NCI-H1694 treated with DMSO at 0.1 percent for 48 hours (cell line): ENCODE data around the gene MEF2D.

Experiments used
- DNase-seq: peaks from one replicate; lab custom pipeline; 2025; lab: John Stamatoyannopoulos, UW

Gene MEF2D

DNA sequence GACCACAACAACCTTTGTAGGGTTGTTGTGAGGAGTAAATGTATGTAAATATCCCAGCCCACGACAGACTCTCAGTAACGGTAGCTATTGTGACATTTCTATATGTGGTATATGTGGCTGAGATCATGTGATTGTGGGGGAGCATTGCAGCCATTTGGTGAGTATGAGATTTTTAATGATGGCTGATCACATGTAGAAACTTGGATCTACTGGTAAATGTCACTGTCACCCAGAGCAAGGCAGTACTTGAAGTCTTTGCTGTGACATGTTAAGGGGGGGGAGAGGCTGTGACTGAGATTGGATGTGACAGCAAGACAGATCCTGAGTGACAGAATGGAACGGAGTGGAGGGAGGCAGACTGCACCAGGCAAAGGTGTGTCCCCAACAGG is 23.9 kb upstream of the MEF2D start:
- no peak for DNase-seq

DNA sequence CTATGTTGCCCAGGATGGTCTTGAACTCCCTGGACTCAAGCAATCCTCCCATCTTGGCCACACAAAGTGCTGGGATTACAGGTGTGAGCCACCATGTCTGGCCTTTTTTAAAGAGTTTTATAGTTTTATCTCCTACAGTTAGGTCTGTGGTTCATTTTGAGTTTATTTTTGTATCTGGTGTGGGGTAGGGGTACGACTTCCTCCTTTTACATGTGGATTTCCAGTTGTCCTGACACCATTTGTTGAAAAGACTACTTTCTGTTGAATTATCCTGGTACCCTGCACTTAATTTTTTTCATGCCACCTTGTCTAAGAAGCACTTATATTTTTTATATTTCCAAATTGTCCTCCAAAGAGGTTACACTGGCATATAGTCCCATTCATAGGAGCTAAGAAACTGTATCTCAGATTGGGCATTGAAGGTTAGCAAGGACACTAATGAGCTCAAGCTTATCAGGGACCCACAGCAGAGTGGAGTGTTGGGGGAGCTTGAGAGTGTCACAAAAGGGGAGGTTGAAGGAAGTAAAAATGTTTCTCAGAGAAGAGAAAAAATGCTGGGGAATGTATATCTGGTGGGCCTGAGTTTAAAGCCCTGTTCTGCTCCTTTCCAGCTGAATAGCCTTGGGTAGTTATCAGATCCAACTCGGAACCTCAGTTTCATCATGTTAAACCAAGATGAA is 23.4 kb upstream of the MEF2D start:
- no peak for DNase-seq

DNA sequence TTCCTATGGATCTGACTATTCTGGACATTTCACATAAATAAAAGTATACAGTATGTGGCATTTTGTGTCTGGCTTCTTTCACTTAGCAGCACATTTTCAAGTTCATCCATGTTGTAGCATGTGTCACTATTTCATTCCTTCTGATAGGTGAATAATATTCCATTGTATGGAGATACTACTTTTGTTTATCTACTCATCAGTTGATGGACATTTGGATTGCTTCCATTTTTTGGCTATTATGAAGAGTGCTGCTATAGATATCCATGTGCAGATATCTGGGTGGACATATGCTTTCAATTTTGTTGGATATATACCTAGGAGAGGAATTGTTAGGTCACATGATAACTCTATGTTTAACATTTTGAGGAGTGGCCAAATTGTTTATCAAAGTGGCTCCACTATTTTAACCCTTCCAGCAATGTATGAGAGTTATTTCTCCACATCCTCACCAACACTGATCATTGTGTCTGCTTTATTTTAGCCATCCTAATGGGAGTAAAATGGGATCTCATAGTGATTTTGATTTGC is 21.9 kb upstream of the MEF2D start:
- no peak for DNase-seq

DNA sequence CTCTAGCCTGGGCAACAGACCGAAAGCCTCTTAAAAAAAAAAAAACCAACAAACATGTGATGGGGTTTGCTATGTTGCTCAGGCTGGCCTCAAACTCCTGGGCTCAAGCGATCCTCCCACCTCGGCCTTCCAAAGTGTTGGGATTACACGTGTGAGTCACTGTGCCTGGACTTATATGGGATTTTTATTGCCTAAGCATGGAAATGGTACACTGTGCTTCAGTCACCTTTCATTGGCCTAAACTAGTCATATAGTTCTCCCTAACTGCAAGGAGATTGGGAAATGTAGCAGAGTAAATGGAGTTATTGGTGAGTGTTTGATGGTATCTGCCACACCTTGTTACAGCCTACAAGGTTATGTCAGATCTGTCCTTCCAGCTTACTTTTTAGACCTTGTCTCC is 17.2 kb upstream of the MEF2D start:
- no peak for DNase-seq

DNA sequence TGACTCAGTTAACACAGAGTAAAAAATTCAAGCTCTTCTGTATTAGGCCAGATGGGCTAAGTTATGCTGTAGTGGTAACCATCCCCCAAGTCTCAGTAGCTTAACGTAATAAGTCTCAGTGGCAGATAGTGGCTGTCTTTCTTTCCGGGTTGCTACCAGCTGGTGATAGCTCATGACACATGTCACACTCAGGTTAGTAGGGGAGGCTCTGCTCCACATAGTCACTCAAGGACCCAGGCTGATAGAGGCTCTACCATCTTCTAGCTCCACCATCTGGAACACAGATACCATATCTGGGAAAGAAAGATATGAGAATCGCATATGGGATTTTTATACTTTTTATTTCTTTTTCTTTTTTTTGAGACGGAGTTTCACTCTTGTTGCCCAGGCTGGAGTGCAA is 16.2 kb upstream of the MEF2D start:
- no peak for DNase-seq

DNA sequence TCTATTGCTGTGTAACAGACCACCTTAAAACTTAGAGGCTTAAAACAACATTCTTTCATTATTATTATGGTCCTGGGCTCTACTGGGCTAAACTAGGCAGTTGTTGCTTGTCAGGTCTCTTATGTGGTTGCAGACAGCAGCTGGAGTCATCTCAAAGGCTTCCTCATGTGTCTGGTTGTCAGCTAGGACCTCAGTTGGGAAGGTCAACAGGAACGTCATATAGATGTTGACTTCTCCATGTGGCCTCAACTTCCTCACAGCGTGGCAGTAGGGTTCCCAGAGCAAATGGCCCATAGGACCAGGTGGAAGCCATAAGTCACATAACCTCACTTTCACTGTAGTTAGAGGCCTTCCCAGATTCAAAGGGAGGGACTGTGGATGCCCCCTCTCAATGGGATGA is 15.4 kb upstream of the MEF2D start:
- DNase-seq, result no peak

DNA sequence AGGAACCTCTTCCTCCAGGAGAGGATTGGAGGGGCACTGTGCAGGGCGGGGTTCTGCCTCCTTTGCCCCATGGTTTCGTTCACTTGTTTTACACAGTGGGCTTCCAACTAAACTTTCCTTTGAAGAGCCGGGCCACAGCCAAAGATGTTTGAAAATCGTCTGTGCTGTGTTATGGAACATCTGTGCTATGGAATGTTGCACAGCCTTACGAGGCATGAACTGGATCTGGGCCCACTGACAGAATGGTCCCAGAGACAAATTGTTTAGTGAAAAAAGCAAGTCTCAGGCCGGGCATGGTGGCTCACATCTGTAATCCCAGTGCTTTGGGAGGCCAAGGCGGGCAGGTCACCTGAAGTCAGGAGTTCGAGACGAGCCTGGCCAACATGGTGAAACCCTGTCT is 12.6 kb upstream of the MEF2D start:
- DNase-seq, result no peak

DNA sequence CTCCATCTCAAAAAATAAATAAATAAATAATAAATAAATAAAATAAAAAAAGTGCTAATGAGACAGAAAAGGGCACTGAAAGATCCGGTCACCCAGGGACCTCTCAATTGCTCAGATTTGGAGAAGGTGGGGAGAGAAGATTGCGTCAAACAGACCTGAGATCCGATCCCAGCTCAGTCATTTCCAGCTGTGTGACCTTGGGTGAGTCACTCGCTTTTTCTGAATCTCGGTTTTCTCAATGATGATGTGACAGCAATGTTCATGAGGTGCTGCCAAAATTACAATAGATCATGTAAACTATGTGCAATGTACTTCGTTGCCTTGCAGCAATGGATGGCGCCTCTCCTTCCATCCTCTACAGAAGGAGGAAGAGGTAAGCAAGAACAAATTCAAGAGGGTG is 11.1 kb upstream of the MEF2D start:
- no peak for DNase-seq

DNA sequence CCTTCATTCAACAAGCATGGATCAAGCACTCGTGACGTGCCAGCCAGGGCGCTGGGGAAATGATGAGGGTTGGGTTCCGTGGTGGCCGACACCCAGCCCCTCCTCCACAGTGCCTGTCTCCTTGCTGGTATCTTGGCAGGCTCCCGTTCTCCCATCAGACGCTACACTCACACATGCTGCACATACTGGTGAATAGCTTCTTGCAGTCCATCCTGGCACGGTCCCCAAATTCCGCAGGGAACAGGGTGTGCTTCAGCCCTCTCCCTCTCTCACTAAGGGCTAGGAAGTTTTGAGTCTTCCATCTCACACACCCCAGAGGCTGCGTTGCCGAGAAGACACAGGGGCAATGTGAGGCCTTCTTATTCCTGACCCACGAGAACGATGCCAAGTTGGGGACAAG is 10.1 kb upstream of the MEF2D start:
- no peak for DNase-seq

DNA sequence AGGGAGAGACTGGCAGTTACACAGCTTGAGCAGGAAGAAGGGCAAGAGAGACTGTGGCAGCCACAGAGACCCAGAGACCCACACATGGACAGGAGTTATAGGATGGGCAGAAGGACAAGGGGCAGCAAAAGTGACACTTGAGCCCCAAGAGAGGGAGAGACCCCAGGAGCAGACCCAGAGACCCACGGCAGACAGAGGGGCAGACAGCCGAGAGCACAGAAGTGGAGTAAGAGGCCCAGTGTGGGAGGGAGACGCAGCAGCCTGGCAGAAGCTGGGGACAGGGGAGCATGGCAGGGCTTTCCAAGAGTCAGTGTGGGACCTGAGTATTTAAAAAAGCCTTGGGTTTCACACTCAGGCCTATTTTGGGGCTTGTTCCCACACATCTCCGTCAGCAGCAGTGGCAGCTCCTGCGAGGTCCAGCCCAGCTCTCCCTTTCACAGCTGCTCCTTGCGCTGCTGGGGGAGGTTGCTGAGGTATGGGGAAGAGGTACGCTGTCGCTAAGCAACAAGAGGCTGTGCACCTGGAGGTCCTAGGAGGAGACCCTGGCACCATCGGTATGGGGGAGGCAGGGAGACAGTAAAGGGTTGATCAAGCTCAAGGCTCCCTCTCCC is 9.0 kb upstream of the MEF2D start:
- no peak for DNase-seq

DNA sequence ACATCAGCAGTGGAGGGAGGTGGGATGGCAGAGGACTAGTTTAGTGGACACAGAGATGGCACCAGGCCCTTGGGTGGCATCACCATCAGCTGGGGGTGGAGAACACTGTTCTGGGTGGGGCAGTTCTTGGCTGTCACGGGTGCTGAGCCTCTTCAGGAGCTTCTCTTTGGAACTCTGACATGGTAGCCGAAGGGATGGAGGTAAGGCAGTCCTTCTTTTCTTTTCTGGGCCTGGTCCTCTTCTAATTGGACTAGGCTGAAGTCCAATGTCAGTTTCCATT is 8.3 kb upstream of the MEF2D start:
- no peak for DNase-seq

DNA sequence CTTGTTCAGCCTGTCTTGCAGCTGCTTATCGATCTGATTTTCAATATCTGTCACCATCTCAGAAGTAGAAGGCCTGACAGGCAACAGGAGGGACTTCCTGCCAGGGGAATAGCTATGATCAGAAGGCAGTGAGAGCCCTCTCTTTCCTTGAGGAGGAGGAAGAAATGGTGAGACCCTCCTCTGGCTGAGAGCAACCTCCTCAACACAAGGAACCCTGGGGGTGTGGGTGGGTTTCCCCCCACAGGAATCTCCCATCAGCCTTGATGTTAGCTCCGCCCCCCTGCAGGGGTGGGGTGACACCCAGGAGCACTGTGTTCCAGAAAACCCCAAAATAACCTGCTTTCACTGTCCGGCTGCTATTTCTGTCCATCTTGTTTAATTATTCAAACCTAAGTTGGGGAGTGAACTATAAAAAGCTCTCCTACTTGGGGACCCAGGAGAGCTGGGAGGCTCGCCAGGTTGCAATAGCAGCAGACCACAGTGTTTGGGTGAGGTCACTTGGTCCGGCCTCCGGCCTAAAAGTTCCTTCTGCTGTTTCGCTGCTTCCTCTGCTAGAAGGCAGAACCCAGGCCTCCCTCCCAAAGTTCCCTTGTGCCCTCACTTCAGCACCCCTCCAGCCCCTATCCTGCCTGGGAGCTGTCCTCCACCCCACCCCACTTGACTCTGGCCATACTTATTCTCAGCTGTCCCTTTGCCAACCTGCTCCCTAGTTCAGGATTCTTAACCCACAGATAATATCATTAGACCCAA is 7.8 kb upstream of the MEF2D start:
- no peak for DNase-seq

DNA sequence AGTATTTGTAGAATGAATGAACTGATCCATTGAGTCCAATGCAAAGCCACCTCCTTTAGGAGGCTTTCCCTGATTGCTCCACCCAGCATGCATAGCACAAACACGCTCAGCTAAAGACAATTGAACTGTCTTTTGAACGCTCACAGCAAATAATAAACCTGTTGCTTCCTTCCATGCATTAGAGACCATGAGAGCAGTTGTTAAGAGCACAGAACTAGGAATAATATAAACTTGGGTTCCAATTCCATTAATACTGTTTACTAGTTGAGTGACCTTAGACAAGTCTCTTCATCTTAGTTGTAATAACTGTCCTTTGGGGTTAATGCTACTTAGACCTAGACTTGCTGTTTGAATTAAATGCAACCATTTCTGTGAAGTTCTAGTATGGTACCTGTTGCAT is 5.9 kb upstream of the MEF2D start:
- DNase-seq, result no peak

DNA sequence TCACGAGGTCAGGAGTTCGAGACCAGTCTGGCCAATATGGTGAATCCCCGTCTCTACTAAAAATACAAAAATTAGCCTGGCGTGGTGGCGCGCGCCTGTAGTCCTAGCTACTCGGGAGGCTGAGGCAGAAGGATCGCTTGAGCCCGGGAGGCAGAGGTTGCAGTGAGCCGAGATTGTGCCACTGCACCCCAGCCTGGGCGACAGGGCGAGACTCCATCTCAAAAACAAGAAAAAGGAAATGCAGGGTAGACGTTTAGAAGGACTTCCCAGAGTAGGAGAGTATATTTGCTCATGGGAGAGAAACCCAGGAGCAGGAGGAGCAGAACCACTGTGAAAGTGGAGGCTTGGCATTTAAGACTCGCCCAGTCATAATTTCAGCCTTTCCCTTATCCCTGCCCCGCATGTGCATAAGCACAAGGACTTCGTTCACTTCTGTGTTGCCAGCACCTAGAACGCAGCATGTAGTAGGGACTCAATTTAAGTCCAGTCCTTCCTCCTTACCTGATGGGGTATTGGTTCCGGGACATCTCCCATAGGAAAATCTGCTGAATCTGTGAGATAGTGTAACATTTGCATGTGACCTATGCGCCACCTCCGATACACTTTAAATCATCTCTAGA is 5.2 kb upstream of the MEF2D start:
- no peak for DNase-seq

DNA sequence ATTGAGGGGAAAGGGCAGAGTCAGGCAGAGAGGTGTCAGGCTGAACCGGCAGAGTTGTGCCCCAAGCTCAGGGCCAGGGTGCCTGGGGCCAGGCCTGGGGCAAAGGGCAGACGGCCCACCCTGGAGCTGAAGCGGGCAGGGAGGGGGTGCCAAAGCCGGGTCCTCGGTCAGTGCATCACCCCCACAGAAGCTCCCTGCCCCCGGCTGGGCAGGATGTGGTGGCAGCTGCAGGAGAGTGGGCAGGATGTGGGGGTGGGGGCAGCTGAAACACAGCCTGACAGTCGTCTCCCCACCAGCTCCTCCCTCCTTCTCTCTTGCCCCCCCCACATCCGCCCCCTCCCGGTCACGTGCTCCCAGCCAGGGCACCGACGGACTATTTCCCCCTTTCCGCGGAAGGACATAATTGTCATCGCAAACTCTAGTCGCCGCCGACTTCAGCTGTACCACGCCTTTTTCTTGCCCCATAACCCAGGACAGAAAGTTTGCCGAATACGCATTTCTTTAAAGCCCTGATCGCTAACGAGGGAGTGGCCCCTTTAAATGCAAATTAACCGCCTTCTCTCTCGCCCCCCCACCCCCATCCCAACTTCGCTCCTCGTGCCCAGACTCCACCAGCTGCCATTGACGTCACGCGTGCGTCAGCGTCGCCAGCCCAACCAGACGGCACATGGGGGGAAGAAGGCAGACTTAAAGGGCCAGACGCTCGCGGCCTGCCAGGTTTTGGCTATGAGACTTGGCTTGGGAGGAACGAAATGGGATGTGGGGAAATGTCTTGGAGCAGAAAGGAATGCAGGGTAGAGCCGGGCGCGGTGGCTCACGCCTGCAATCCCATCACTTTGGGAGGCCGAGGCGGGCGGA is 4.5 kb upstream of the MEF2D start:
- DNase-seq, result peak; percentile 96

DNA sequence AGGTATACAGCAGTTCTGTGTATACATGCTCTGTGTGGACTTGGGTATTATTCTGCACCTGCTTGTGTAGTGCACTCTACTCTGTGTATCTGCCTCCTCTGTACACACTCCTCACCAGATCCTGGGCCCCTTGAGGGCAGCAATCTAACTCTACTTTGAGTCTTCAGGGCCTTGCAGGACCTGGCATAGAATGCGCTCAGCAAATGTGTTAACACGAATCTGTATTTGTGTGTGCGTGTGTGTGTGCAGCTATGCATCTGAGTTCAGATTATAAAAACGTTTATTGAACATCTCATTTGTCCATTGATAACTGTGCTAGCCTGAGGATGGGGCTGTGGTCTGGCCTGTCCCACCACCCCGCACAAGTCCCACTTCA is 3.9 kb upstream of the MEF2D start:
- DNase-seq, result no peak

DNA sequence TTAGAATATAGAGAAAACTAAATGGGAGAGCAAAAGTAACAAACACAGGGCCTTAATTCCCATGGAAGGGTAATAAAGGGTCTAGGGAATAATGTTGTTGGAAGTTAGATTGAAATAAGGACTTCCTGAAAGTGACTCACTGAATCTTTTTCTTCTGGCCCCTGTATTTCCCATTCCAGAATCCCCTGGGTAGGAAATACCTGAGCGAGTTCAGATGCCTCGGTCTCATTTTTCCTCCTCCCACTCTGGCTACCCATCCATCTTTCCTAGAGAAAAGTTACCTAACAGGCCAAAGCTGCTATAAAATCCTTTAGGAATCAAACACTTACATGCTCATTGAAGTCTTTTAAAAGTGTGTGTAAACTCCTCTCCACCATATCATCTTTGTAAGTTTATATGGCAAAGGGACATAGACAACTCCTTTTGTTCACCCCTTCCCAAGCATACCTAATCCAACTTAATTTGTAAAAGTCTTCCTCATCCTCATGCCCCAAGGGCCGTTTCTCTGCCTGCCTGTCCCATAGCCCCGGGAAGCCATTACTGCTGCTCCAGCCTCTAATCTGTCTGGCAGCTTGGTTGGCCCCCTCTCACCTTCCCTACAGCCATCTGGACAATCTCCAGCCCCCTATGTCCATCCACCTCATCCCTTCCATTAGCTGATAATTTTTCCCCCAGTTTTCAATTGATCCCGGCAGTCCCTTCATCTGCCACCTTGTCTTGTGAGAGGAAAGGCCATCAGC is 3.3 kb upstream of the MEF2D start:
- no peak for DNase-seq

DNA sequence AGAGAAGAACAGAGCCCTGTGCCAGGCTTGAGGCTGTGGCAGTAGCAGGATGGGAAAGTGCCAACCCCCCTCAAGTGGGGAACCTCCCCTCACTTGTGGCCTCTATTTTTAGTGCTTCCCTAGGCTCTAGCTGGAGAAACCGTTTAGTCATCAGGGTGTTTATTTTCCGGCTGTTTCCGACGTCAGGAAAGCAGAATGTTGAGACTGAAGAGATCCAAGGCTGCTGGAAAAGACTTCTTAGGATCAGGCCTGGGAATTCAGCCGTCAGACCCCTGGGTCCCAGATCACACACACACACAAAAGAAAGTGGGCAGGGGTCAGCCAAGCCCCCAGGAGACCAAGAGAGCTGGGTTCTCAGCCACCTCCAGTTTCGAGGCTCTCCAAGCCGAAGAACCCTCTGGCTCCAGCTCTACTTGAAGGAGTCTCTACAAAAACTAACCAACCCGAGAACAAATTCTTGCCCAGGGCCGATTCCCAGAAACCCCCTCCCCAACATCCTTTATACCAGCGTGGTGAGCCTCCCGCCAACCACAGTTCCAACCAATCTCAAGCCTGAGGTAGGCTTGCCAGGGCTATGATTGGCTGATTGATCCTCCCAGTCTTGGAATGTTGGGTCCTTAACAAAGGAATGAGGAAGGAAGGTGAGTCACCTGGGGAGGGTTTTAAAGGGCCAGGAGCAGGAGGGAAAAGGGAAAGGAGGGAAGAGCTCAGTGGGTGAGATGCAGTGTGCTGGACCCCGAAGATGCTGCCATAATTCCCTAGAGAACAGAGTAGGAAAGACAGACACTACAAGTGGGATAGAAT is 2.5 kb upstream of the MEF2D start:
- DNase-seq, result peak; percentile 32

DNA sequence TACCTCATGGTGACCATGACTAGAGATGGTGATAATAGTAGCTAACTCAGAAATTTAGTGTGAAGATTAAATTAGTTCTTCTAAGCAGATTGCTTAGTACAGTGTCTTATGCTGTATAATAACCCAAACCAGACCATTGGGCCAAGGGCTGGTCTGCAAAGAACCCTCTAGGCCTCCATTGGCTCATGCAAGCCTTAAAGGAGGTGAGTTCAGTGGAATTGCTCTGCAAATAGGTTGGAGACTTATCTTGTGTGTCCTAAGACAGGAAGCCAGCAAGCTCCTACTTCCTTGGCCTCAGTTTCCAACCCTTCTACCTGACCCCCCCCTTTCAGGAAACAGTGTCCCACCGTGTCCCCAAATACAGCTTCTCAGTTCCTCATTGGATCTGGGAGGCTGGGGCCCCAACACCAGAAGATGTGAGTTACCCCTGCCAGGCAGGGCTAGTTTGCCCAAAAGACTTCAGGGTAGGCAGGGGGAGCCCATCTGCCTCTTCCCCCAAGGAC is 1.9 kb upstream of the MEF2D start:
- no peak for DNase-seq

DNA sequence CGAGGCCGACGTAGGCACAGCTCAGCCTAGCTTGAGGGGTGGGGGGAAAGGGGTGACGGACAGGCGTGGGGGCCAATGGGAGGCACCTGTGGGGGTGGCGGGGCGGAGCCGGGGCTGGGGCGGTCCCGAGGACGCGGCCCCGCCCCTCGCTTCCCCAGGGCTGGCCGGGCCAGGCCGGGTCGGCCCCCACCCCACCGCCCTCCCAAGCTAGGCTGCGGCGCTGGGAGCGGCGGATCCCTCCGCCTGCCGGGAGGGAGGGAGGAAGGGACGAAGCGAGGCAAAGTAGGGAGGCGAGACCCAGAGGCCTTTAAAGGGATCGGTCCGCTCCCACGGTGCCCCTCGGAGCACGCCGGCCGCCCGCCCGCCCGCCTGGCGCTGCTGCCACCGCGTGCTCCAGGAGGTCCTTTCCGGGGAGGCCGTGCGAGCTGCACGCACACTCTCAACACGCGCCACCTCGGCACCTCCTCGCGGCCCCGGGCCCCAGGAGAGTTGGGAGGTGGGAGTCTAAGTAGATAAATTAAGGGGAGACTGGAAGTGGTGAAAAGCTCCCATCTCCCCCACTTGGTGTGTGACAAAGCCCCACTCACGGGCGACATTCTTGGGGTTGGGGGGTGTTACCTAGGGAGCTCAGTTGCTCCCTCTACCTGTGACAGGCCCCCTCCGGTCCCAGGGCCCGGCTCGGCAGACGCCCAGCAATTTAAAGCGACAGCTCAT is 375 bp upstream of the MEF2D start:
- DNase-seq, result peak; percentile 95
